Posterior vena cava (tissue), 2 donors: ENCODE data around the gene ESF1. TPM values are rescaled to one million over a fixed set of nuclear protein-coding genes. Genes with fewer than 3 reads are reported as not detected.

Experiments
- DNase-seq: peaks from one replicate; pipeline ENCODE4 v3.0.0-alpha.2; 2020; ENCODE audit warnings: low spot score
- intact Hi-C, 2 donors: fragments of 100-400 bp; cut with DNase I; formaldehyde crosslinking; loops; one replicate each; pipeline versions ENCODE4 v1.14.1 to v1.14.2; 2022 to 2023
- long read RNA-seq, 2 donors: library from polyadenylated mRNA; unstranded; transcript quantifications; one replicate each; pipeline ENCODE4 v2.0.0, GENCODE V29; 2020 to 2021
- total RNA-seq, 2 donors: library from RNA; stranded (reverse); fragmentation: NEBNext Ultra II Directional; extraction: Animal tissue kit (Norgen Biotek cat#: 25700); gene quantifications; one replicate each; pipeline ENCODE4 v1.2.1, GENCODE V29; 2021
- donor health status: DM: yes; HTN: yes; CAD: no.
- donor health status: DM: yes; HTN: yes; CAD: no.

The ESF1 gene, protein sequence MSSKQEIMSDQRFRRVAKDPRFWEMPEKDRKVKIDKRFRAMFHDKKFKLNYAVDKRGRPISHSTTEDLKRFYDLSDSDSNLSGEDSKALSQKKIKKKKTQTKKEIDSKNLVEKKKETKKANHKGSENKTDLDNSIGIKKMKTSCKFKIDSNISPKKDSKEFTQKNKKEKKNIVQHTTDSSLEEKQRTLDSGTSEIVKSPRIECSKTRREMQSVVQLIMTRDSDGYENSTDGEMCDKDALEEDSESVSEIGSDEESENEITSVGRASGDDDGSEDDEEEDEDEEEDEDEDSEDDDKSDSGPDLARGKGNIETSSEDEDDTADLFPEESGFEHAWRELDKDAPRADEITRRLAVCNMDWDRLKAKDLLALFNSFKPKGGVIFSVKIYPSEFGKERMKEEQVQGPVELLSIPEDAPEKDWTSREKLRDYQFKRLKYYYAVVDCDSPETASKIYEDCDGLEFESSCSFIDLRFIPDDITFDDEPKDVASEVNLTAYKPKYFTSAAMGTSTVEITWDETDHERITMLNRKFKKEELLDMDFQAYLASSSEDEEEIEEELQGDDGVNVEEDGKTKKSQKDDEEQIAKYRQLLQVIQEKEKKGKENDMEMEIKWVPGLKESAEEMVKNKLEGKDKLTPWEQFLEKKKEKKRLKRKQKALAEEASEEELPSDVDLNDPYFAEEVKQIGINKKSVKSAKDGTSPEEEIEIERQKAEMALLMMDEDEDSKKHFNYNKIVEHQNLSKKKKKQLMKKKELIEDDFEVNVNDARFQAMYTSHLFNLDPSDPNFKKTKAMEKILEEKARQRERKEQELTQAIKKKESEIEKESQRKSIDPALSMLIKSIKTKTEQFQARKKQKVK
- 10 to 100 TPM; 19.1 to 22.8 TPM for total RNA-seq
- long read RNA-seq, donor 1, partial matches to known transcripts: 8 of 12 reads
- long read RNA-seq, donor 1, other reads (novel, unspliced or antisense): 4 of 12 reads
- long read RNA-seq, donor 2, partial matches to known transcripts: 9 of 17 reads
- long read RNA-seq, donor 2, other reads (novel, unspliced or antisense): 8 of 17 reads

DNA sequence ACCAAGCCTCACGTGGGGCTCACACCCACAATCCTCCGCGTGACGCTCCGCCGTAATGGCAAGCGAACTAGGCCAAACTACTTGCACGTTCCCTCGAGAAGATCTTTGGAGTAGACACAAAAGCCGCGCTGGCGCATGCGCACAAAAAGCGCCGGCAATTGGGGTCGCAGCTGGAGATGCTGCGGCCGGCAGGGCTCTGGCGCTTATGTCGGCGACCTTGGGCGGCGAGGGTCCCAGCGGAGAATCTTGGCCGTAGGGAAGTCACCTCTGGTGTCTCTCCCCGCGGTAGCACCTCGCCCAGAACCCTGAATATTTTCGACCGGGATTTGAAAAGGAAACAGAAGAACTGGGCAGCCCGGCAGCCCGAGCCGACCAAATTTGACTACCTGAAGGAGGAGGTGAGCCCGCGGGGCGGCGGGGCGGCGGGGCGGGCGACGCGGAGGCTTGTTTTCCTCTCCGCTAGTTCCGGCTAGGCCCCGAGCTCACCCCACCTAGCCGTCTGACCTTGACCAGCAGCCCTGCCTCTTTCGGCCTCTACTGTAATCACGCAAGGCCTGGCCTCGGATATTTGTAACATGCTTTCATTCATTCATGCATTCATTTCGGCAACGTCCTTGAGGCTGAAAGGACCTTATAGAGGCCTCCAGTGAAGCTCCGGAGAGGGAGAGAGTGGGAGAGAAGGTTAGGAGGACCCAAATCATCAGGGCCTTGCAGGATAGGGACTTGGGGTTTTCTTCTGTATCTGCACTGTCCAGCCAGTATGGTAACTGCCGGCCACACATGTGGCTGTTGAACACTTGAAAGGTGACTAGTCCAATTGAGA lies at the start of gene ESF1, which contains the start of gene NDUFAF5:
ESF1 (minus strand) TSS at position 27 of the 823 bp plus-strand sequence. CDS start 1,779 bp downstream, outside the sequence.
NDUFAF5 (plus strand) TSS at position 136 of the 823 bp plus-strand sequence; CDS start at position 177, 41 bp downstream.
- intact Hi-C loops: no loop called here
- peak; percentile 98 for DNase-seq

GRCh38 chr20:13831476-13831875 lies 46.8 kb upstream of the ESF1 start:
- DNase-seq: no peak
- intact Hi-C loops: no loop called here

- DNase-seq: no peak
- intact Hi-C loops: loop anchor here in 1 of 2 donors (10.0 kb wide), 1 partner anchor 119 kb away; no protein-coding TSS in a partner anchor
Observed at GRCh38 chr20:13825465-13825864, 40.7 kb upstream of the ESF1 start.

- intact Hi-C loops: loop anchor here in 1 of 2 donors (10.0 kb wide), 1 partner anchor 120 kb away; no protein-coding TSS in a partner anchor
- DNase-seq: no peak
Observed at GRCh38 chr20:13824459-13824858, 39.7 kb upstream of the ESF1 start.

DNA sequence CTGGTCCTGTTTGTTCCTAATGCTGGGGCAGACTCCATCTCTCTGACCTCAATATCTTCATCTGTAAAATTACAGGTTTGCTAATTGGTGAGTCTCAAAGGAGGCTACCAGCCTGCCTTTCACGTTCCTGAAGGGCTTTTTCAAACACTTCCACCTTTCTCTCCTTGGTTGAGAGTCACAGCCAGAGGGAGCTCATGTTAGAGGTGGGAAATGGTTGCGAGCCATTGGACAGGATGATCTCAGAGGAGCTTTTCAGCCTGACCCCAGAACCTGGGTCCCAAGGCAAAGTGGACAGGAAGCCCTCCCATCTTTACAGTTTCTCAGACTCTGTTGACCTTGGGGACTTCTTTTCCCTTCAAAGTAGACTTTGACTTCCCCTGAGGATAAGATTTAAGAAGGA lies 37.7 kb upstream of the ESF1 start:
- no peak for DNase-seq
- intact Hi-C loops: loop anchor here in 1 of 2 donors (10.0 kb wide), 1 partner anchor 122 kb away; no protein-coding TSS in a partner anchor

- intact Hi-C loops: loop anchor here in 1 of 2 donors (10.0 kb wide), 1 partner anchor 123 kb away; no protein-coding TSS in a partner anchor
- no peak for DNase-seq
Observed at GRCh38 chr20:13821876-13822275, 37.2 kb upstream of the ESF1 start.

DNA sequence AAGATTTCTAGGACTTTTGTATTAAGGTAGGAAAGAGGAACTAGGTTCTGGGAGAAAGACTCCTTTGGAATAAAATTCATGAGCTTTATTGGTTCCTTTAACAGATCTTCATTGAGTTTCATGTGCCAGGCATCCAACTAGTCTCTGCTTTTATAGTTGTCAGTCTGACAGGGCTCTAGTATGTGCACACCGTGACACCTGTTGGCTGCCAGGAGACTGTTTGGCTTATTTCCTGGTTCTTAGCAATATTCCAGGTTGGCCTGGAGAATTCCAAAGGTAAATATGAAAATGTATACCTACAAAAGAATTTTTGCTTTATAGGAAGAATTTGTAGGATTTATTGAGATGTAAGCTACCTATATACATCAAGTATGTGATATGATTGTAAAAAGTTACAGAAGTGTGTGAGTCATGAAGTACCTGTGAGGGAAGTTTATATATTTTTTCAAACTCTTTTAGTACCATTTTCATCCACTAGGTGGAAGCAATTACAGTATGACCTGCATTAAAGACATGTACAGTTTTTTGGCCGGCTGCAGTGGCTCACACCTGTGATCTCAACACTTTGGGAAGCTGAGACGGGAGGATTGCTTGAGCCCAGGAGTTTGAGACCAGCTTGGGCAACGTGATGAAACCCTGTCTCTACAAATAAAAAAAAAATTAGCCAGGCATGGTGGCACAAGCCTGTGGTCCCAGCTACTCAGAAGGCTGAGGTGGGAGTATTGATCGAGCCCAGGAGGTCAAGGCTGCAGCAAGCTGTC lies 35.3 kb upstream of the ESF1 start:
- no peak for DNase-seq
- intact Hi-C loops: loop anchor here in 1 of 2 donors (10.0 kb wide), 2 partner anchors 125 to 235 kb away; no protein-coding TSS in a partner anchor

GRCh38 chr20:13817342-13817741 lies 32.6 kb upstream of the ESF1 start:
- intact Hi-C loops: loop anchor here in 1 of 2 donors (10.0 kb wide), 1 partner anchor 237 kb away; no protein-coding TSS in a partner anchor
- no peak for DNase-seq

DNA sequence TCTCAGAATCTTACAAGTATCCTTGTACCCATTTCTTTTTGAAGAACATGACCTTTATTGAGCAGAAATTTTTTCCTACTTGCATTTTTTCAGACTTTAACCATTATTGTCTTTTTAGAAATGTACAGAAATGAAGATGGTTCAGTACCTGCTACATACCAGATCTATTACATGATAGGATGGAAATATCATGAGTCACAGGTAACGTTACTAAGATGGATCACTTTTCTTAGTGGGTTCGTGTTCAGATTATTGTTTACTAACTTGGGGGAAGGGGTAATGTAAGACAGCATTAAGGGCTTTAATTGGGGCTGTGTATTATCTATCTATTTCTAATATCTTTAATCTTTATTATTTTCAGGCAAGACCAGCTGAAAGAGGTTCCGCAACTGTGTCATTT lies 32.0 kb upstream of the ESF1 start:
- no peak for DNase-seq
- intact Hi-C loops: loop anchor here in 1 of 2 donors (10.0 kb wide), 1 partner anchor 238 kb away; no protein-coding TSS in a partner anchor

DNA sequence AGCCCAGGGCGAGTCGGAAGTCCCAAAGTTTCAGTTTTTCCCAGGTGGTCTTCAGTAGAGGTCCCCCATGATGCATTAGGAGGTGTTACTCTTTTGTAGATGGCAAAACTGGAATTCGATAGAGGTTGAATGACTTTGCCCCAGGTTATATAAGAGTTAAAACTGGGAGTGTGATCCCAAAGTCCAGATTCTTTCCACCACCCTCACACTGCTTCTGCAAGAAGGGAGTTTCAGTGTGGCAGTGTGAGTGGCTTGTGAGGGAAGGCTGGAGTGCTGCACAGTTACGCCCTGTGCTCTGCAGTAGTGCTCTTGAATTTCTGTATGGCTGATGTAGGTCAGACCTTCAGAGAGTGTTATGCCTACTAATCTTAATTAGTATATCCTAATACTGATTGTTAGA lies 30.0 kb upstream of the ESF1 start:
- intact Hi-C loops: loop anchor here in 1 of 2 donors (10.0 kb wide), 1 partner anchor 240 kb away; no protein-coding TSS in a partner anchor
- DNase-seq: no peak

DNA sequence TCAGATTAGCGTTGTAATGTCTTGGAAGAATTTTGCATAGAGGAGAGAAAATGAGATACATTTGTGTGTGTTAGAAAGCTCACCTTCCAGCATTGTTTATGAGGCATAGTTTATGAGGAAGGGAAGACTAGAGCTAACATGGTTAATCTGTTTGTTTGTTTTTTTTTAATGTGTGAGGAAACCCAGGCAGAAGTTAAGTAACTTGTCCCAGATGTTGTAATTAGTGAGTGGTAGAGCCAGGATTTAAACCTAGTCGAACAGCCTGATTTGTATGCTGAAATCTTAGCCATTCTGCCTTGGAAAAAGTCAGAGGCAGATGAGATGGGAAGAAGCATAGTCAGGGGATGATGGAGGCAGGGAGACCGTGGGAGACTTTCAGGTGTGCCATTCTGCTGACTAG lies 29.2 kb upstream of the ESF1 start:
- intact Hi-C loops: loop anchor here in 1 of 2 donors (10.0 kb wide), 1 partner anchor 241 kb away; no protein-coding TSS in a partner anchor

DNA sequence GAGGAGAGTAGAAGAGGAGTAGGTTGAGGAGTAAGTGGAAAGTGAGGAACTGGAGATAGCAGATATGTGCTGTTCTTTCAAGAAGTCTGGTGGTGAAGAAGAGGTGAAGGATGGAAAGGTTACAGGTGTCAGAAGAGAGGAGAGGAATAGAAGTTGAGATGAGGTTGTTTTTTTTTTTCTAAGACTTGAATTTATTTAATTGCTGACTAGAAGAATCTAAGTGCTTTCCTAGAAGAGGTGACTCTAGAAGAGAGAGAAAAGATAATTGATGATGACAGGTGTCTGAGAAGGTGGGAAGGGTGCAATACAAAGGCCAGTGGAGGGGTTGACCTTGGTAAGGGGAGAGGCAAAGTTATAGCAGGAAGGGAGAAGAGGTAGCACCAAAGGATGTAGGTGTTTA lies 25.7 kb upstream of the ESF1 start:
- intact Hi-C loops: loop anchor here in 1 of 2 donors (10.0 kb wide), 1 partner anchor 244 kb away; no protein-coding TSS in a partner anchor
- no peak for DNase-seq

More for the DNA sequence above, 29.2 kb upstream of the ESF1 start:
- DNase-seq: no peak

- no peak for DNase-seq
- intact Hi-C loops: loop anchor here in 1 of 2 donors (10.0 kb wide), 1 partner anchor 245 kb away; no protein-coding TSS in a partner anchor
Observed at GRCh38 chr20:13809855-13810254, 25.1 kb upstream of the ESF1 start.

DNA sequence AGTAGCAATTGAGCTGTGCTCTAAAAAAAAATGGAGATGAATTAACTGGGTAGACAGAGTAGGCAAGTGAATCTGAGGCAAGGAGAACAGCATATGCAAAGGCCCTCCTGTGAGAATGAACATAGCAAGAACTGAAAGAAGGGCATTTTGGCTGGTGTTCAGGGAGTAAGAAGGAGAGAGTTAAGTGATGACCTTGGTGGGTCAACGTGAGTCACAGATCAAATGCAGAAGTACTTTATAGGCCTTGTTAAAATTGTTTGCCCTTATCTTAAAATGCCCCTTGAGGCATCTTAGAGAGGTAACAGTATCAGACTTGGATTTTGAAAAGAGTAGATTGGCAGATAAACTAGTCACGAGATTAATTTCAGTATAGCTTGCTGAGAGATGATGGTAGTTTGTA lies 24.7 kb upstream of the ESF1 start:
- intact Hi-C loops: no loop called here
- no peak for DNase-seq

DNA sequence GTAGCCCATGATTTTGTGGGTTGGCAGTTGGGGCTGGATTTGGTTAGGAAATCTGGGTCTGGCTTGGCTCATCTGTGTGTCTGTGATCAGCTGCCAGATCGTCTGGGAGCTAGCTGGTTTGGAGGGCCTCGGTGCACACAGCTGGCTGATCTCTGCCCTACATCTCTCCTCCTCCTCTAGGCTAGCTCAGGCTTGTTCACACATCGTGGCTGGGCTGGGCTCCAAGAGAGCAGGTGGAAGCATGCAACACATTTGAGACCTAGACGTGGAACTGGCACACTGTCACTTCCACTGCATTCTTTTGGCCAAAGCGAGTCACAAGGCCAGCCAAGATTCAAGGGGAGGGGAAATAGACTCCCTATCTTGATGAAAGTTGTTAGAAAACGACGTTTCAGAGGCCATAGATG lies 16.0 kb upstream of the ESF1 start:
- intact Hi-C loops: no loop called here
- DNase-seq: peak; percentile 90

DNA sequence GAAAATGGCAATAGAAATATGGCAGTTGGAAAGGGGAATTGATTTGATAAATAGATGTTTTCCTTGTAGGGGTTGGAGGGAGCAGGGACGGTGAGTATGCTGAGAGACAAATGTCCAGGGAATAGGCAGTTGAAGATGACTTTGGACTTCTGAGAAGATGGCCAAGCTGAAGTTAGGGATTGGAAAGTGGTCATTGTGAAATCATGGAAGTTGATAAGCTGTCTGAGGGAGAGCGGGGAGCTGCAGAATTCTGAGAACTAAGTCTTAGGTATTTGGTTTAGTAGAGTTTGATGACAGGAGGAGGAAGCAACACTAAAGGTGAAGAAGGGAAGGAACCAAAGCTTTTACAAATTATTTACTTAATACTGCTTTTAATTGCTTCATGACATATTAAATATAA lies 15.3 kb upstream of the ESF1 start:
- intact Hi-C loops: no loop called here
- DNase-seq: no peak

DNA sequence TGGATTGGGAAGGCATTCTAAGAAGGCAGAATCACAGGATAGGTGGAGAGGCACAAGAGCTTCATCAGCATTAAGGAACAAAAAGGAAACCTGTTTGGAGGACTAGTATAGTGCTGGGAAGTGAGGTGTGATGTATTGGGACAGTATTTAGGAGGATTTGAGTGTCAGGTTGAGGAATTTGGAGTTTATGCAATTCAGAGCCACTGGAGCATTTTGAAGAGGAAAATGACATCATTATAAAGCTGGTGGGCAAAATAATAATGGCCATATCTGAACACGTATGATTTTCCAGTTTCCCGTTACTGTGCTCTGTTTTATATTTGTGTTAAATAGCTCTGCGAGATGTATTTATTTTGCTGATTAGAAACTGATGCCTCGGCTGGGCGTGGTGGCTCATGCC lies 14.3 kb upstream of the ESF1 start:
- intact Hi-C loops: no loop called here

More for the DNA sequence above, 14.3 kb upstream of the ESF1 start:
- DNase-seq: no peak
